Measurements from ENCODE around the gene TXNDC5.

- TF ChIP-seq, protein P1, sequence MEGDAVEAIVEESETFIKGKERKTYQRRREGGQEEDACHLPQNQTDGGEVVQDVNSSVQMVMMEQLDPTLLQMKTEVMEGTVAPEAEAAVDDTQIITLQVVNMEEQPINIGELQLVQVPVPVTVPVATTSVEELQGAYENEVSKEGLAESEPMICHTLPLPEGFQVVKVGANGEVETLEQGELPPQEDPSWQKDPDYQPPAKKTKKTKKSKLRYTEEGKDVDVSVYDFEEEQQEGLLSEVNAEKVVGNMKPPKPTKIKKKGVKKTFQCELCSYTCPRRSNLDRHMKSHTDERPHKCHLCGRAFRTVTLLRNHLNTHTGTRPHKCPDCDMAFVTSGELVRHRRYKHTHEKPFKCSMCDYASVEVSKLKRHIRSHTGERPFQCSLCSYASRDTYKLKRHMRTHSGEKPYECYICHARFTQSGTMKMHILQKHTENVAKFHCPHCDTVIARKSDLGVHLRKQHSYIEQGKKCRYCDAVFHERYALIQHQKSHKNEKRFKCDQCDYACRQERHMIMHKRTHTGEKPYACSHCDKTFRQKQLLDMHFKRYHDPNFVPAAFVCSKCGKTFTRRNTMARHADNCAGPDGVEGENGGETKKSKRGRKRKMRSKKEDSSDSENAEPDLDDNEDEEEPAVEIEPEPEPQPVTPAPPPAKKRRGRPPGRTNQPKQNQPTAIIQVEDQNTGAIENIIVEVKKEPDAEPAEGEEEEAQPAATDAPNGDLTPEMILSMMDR (IDR thresholded peaks at IDR 0.05; ENCODE audit: low read length), result no peak
- TF ChIP-seq EZH2 (optimal IDR thresholded peaks at IDR 0.05; ENCODE audit: low read depth, low read length), result no peak
These were observed 27.9 kb downstream of the TXNDC5 start for GRCh38 chr6:7882505-7883257.

Measured in MM.1S (cell line).